ENCODE measurements around the gene B4GALNT4. TPM values are rescaled to one million over a fixed set of nuclear protein-coding genes. Genes with fewer than 3 reads are reported as not detected.

B4GALNT4 gene
- total RNA-seq, 4 donors from 2014 or later, result 1.8 to 39.7 (median 19.9) TPM

- DNase-seq, result no peak
- H3K9me3 ChIP-seq, result no peaks in the 10 kb centered on the region
These were observed 20.9 kb downstream of the B4GALNT4 start for GRCh38 chr11:390175-390574.

GRCh38 chr11:391117-392017 lies 22.1 kb downstream of the B4GALNT4 start:
- H3K27me3 ChIP-seq, result no peaks in the 10 kb centered on the region
- intact Hi-C loops (cut with DNase I; ENCODE audit: low total_unique reads), result no loop called here
- peaks cover 0 to 1% of the 10 kb centered on the region in 2 donors for H3K4me1 ChIP-seq

More at GRCh38 chr11:390175-390574, 20.9 kb downstream of the B4GALNT4 start:
- no peak for TF ChIP-seq POLR2A (IDR thresholded peaks at IDR 0.05)
- no peak for TF ChIP-seq CTCF (IDR thresholded peaks at IDR 0.05)
- H3K4me3 ChIP-seq, result no peak overlapping the region
- no peaks in the 10 kb centered on the region for H3K4me1 ChIP-seq
- intact Hi-C loops (cut with DNase I; ENCODE audit: low total_unique reads), result no loop called here
- H3K36me3 ChIP-seq, result no peaks in the 10 kb centered on the region
- H3K27ac ChIP-seq, result no peak overlapping the region
- H3K27me3 ChIP-seq, result no peaks in the 10 kb centered on the region

GRCh38 chr11:392102-392777 lies 22.9 kb downstream of the B4GALNT4 start:
- no peak for DNase-seq
- H3K36me3 ChIP-seq, result no peaks in the 10 kb centered on the region
- H3K27ac ChIP-seq, result no peak overlapping the region
- H3K4me1 ChIP-seq, result peaks cover 0 to 8% of the 10 kb centered on the region in 2 donors
- no peaks in the 10 kb centered on the region for H3K27me3 ChIP-seq
- no peak overlapping the region for H3K4me3 ChIP-seq
- no peaks in the 10 kb centered on the region for H3K9me3 ChIP-seq
- TF ChIP-seq POLR2A (IDR thresholded peaks at IDR 0.05) (no peak), CTCF (IDR thresholded peaks at IDR 0.05) (no peak)
- intact Hi-C loops (cut with DNase I; ENCODE audit: low total_unique reads), result no loop called here

More at GRCh38 chr11:391117-392017, 22.1 kb downstream of the B4GALNT4 start:
- Histone ChIP-seq H3K9me3 (no peaks in the 10 kb centered on the region), H3K27ac (no peak overlapping the region), H3K4me3 (no peak overlapping the region), H3K36me3 (no peaks in the 10 kb centered on the region)
- DNase-seq, result no peak
- TF ChIP-seq POLR2A (IDR thresholded peaks at IDR 0.05) (no peak), CTCF (IDR thresholded peaks at IDR 0.05) (no peak)

- H3K36me3 ChIP-seq, result no peaks in the 10 kb centered on the region
These were observed 24.1 kb downstream of the B4GALNT4 start for GRCh38 chr11:393219-394033.

More at GRCh38 chr11:393219-394033, 24.1 kb downstream of the B4GALNT4 start:
- no peaks in the 10 kb centered on the region for H3K27me3 ChIP-seq
- no peaks in the 10 kb centered on the region for H3K9me3 ChIP-seq
- H3K4me1 ChIP-seq, result peaks cover 0 to 8% of the 10 kb centered on the region in 2 donors
- DNase-seq, result no peak
- no peak overlapping the region for H3K4me3 ChIP-seq
- intact Hi-C loops (cut with DNase I; ENCODE audit: low total_unique reads), result no loop called here
- no peak overlapping the region for H3K27ac ChIP-seq
- TF ChIP-seq CTCF (IDR thresholded peaks at IDR 0.05) (no peak), POLR2A (IDR thresholded peaks at IDR 0.05) (no peak)

Measured in uterus (tissue), 4 donors.